Fibroblast of lung (primary cell): Measurements from ENCODE around the gene TBC1D9.

Experiments used
- CTCF ChIP-seq, 2 donors: IDR thresholded peaks in 1 of 2; conservative IDR thresholded peaks in 1 of 2; 1 replicate in 1 of 2; 2 replicates in 1 of 2; pipeline ENCODE4 v1.5.1; 2011 to 2012; ENCODE audit warnings: low read length in 2 of 2, control low read depth in 1 of 2, inconsistent platforms in 1 of 2, low read depth in 1 of 2, mild to moderate bottlenecking in 1 of 2
- EZH2 ChIP-seq: IDR thresholded peaks from 2 replicates; pipeline ENCODE4 v1.5.1; 2012; ENCODE audit warnings: low read length, control low read depth, mild to moderate bottlenecking; ENCODE audit errors: missing control alignments

- TF ChIP-seq CTCF (conservative IDR thresholded peaks at IDR 0.05 in 1 of 2, IDR thresholded peaks at IDR 0.05 in 1 of 2; ENCODE audit: low read depth in 1 of 2, low read length in 2 of 2) (no peak), EZH2 (no peak)
Observed at GRCh38 chr4:140581078-140581477, 175.1 kb downstream of the TBC1D9 start.
